Parathyroid adenoma (tissue), 2 donors: ENCODE results near the gene BMP5.
"Not testable (repeated sequence)": the region's sequence is repeated elsewhere in the genome, so short reads cannot be mapped to it uniquely, and the experiment has no call there.

Source experiments
- H2AFZ ChIP-seq: fragments of 300-600 bp; sonication (generic); one replicate; pipeline ENCODE4 v1.7.0; 2017; ENCODE audit warnings: antibody characterized with exemption, mild to moderate bottlenecking
- H3K27ac ChIP-seq: fragments of 300-600 bp; sonication (generic); one replicate; pipeline ENCODE4 v1.7.0; 2017
- H3K27me3 ChIP-seq: fragments of 300-600 bp; sonication (generic); one replicate; pipeline ENCODE4 v1.7.0; 2017; ENCODE audit warnings: low read length; ENCODE audit not compliant: control insufficient read depth, insufficient read depth
- H3K36me3 ChIP-seq: fragments of 300-600 bp; sonication (generic); one replicate; pipeline ENCODE4 v1.7.0; 2017; ENCODE audit warnings: low read length; ENCODE audit not compliant: control insufficient read depth, insufficient read depth
- H3K4me1 ChIP-seq: fragments of 300-600 bp; sonication (generic); one replicate; pipeline ENCODE4 v1.7.0; 2017; ENCODE audit warnings: control low read depth
- H3K4me2 ChIP-seq: fragments of 300-600 bp; sonication (generic); one replicate; pipeline ENCODE4 v1.7.0; 2017; ENCODE audit warnings: low read length
- H3K4me3 ChIP-seq: fragments of 300-600 bp; sonication (generic); one replicate; pipeline ENCODE4 v1.7.0; 2017; ENCODE audit warnings: low read depth, low read length
- H3K79me2 ChIP-seq: fragments of 300-600 bp; sonication (generic); one replicate; pipeline ENCODE4 v1.7.0; 2017; ENCODE audit warnings: control low read depth
- H3K9ac ChIP-seq: fragments of 300-600 bp; sonication (generic); one replicate; pipeline ENCODE4 v1.7.0; 2017; ENCODE audit warnings: mild to moderate bottlenecking
- H3K9me3 ChIP-seq: fragments of 300-600 bp; sonication (generic); one replicate; pipeline ENCODE4 v1.7.0; 2017; ENCODE audit warnings: low read length; ENCODE audit not compliant: control insufficient read depth
- CTCF ChIP-seq: fragments of 300-600 bp; sonication (generic); IDR thresholded peaks from one replicate; pipeline ENCODE4 v1.7.0; 2017; ENCODE audit warnings: antibody characterized with exemption, mild to moderate bottlenecking
- donor health status: primary hyperparathyroidism.

Gene BMP5

DNA sequence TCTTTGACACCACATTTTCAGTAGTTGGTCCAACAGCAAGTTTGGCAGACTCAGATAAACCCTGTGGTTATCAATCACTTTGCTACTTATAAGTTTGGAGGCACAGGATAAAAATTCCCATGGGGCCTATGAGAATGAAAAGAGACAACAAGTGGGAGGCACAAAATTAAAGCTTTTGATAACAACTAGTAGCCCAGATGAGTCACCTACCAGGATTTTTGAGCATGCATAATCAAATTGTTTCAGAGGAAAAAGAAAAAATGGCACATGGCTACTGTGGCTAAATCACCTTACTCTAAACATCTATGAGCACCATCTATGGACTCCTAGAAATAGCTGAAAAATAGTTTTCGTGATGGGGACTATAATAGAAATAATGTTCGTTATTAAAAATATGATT, 40.8 kb upstream of the BMP5 start:
- Histone ChIP-seq H3K36me3 (no peaks in the 10 kb centered on the region), H3K4me3 (no peak overlapping the region), H3K27me3 (no peaks in the 10 kb centered on the region), H3K4me1 (no peaks in the 10 kb centered on the region), H3K79me2 (no peaks in the 10 kb centered on the region), H3K27ac (no peak overlapping the region), H3K4me2 (no peak overlapping the region), H3K9ac (no peak overlapping the region), H2AFZ (no peak overlapping the region), H3K9me3 (no peaks in the 10 kb centered on the region)
- no peak for TF ChIP-seq CTCF

DNA sequence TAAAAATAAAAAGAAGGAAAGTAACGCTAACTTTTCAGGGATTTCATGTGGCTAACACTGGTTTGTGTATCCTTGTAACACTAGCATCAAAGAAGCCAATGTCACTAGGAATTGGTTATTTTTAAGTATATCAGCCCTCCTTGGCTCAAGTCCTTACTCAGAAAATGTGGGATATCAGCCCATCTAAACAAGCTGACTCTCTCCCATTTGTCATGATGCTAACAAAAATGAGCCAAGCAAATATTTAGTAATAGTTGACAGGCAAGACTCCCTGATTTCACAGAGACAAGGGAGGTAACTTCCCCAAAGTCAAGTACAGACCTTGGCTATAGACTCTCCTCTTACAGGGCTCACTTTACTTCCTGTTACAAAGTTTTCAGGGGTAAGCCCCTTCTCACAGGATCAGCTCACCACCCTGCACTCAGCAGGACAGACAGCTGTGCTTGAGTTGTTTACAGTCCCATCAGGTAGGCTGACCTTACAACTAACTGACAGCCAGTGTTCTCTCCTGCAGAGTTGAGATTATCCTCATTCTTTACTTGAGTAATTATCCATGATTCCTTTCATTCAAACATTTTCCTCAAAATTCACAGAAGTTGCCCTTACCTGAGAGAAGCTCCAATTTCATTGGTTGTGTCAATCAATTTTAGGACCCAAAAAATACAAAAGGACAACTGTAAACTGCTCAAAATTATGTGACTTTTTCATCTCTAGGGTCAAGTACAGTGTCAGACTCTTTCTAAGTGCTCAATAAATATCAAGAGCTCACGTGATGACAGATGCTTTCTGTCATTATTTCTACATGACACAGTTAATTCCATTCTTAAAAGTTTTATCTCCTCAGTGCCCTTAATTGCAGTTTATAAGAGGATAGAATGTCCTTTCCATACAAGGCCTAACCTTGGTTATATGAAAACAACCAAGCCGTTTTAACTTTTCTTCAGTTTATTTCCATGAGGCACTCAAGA, 38.1 kb upstream of the BMP5 start:
- H2AFZ ChIP-seq: no peak overlapping the region
- H3K4me1 ChIP-seq: no peaks in the 10 kb centered on the region
- H3K9ac ChIP-seq: no peak overlapping the region
- H3K27ac ChIP-seq: no peak overlapping the region
- H3K27me3 ChIP-seq: no peaks in the 10 kb centered on the region
- no peak overlapping the region for H3K4me2 ChIP-seq
- H3K4me3 ChIP-seq: no peak overlapping the region
- TF ChIP-seq CTCF: no peak
- no peaks in the 10 kb centered on the region for H3K9me3 ChIP-seq
- no peaks in the 10 kb centered on the region for H3K79me2 ChIP-seq
- H3K36me3 ChIP-seq: no peaks in the 10 kb centered on the region

DNA sequence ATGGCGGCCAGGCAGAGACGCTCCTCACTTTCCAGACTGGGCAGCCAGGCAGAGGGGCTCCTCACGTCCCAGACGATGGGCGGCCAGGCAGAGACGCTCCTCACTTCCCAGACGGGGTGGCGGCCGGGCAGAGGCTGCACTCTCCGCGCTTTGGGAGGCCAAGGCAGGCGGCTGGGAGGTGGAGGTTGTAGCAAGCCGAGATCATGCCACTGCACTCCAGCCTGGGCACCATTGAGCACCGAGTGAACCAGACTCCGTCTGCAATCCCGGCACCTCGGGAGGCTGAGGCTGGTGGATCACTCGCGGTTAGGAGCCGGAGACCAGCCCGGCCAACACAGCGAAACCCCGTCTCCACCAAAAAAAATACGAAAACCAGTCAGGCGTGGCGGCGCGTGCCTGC, 35.1 kb upstream of the BMP5 start:
- H3K27ac ChIP-seq, H3K9me3 ChIP-seq, H3K4me1 ChIP-seq, H3K9ac ChIP-seq, H2AFZ ChIP-seq, H3K79me2 ChIP-seq, H3K4me2 ChIP-seq, H3K36me3 ChIP-seq, H3K27me3 ChIP-seq, H3K4me3 ChIP-seq: not testable (repeated sequence)

DNA sequence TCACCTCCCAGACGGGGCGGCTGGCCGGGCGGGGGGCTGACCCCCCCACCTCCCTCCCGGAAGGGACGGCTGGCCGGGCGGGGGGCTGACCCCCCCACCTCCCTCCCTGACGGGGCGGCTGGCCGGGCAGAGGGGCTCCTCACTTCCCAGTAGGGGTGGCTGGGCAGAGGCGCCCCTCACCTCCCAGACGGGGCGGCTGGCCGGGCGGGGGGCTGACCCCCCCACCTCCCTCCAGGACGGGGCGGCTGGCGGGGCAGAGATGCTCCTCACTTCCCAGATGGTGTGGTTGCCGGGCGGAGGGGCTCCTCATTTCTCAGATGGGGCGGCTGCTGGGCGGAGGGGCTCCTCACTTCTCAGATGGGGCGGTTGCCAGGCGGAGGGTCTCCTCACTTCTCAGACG, 34.5 kb upstream of the BMP5 start:
- H3K4me3 ChIP-seq, H3K4me2 ChIP-seq, H2AFZ ChIP-seq, H3K9me3 ChIP-seq, H3K79me2 ChIP-seq, H3K27me3 ChIP-seq, H3K9ac ChIP-seq, H3K27ac ChIP-seq, H3K36me3 ChIP-seq, H3K4me1 ChIP-seq: not testable (repeated sequence)

GRCh38 chr6:55902796-55903195, 27.4 kb upstream of the BMP5 start:
- H3K4me1 ChIP-seq: no peaks in the 10 kb centered on the region
- H3K9me3 ChIP-seq: no peaks in the 10 kb centered on the region
- H3K4me2 ChIP-seq: no peak overlapping the region
- no peaks in the 10 kb centered on the region for H3K27me3 ChIP-seq
- H3K36me3 ChIP-seq: no peaks in the 10 kb centered on the region
- no peak overlapping the region for H3K4me3 ChIP-seq
- H3K79me2 ChIP-seq: no peaks in the 10 kb centered on the region
- H2AFZ ChIP-seq: peak overlapping the region; percentile 7
- no peak for TF ChIP-seq CTCF
- H3K9ac ChIP-seq: no peak overlapping the region
- H3K27ac ChIP-seq: no peak overlapping the region
